K562 (cell line): ENCODE results near the gene LAMA2. TPM values are rescaled to one million over a fixed set of nuclear protein-coding genes. Genes with fewer than 3 reads are reported as not detected.

ENCODE experiments used
- CBX2 ChIP-seq: fragments of 200-600 bp; sonication (generic); IDR thresholded peaks from one replicate; pipeline ENCODE4 v1.6.1; 2012; ENCODE audit warnings: mild to moderate bottlenecking, low read length, inconsistent platforms; ENCODE audit not compliant: insufficient read depth, poor library complexity, severe bottlenecking
- GABPB1 ChIP-seq: sonication (generic); formaldehyde crosslinking; IDR thresholded peaks from 2 replicates; pipeline ENCODE4 v1.8.0; 2022; ENCODE audit warnings: mild to moderate bottlenecking, missing genetic modification reagents
- MED1 ChIP-seq: sonication (generic); formaldehyde crosslinking; IDR thresholded peaks from 2 replicates; pipeline ENCODE4 v1.8.1; 2023; ENCODE audit warnings: missing genetic modification reagents, borderline replicate concordance
- POLR3G ChIP-seq: IDR thresholded peaks from 2 replicates; pipeline ENCODE4 v1.6.1; 2011; ENCODE audit not compliant: insufficient read length, insufficient replicate concordance; ENCODE audit errors: extremely low read depth
- TARDBP ChIP-seq: fragments of 450-650 bp; IDR thresholded peaks from 2 replicates; pipeline ENCODE4 v1.6.1; 2016
- ZBTB40 ChIP-seq, 2 experiments: fragments of 450-650 bp in 1 of 2; sonication (generic) in 1 of 2; formaldehyde crosslinking in 1 of 2; IDR thresholded peaks; 2 replicates each; pipeline versions ENCODE4 v1.7.1 to v1.9.0; 2016 to 2022; ENCODE audit warnings: inconsistent platforms in 1 of 2, mild to moderate bottlenecking in 1 of 2, missing genetic modification reagents in 1 of 2
- polyA plus RNA-seq, 8 experiments: library from polyadenylated mRNA; depleted of rRNA in 4 of 8; stranded (reverse) in 5 of 8; unstranded in 3 of 8; fragments of >200 nt; fragmentation: Nextera tagmentation in 2 of 8; fragmentation: Illumina TruSeq in 1 of 8; extraction: Ambion mirVana in 2 of 8; extraction: Trizol in 1 of 8; gene quantifications; 2 replicates each; pipeline versions ENCODE4 v1.2.1 to v1.2.3, GENCODE V29; 2011 to 2014; ENCODE audit warnings: inconsistent platforms in 1 of 8, missing spikeins in 1 of 8
- total RNA-seq, 7 experiments: library from RNA; depleted of rRNA in 6 of 7; stranded (reverse); fragments of >200 nt in 6 of 7; fragmentation: Illumina TruSeq in 2 of 7; extraction: Trizol in 2 of 7; gene quantifications; 2 replicates each; pipeline versions ENCODE4 v1.2.1 to v1.2.3, GENCODE V29; 2011 to 2021; ENCODE audit warnings: low replicate concordance in 1 of 7

The LAMA2 gene
- total and polyA plus RNA-seq, 9 of the 15 experiments (the other 6 are each of a cell fraction or from before 2014, with no cell fraction given) = 0.04 to 1.5 (median 0.36) TPM

- TF ChIP-seq ZBTB40 (IDR thresholded peaks at IDR 0.05) (no peak), ZBTB40 (CRISPR knock-in tag; IDR thresholded peaks at IDR 0.05) (no peak), TARDBP (no peak), CBX2 (no peak), MED1 (CRISPR knock-in tag) (no peak), POLR3G (no peak), GABPB1 (CRISPR knock-in tag) (no peak)
Measured at GRCh38 chr6:129110690-129111343, 227.9 kb downstream of the LAMA2 start (continued).
